Measurements from ENCODE around the gene STAMBPL1.

The STAMBPL1 gene

DNA sequence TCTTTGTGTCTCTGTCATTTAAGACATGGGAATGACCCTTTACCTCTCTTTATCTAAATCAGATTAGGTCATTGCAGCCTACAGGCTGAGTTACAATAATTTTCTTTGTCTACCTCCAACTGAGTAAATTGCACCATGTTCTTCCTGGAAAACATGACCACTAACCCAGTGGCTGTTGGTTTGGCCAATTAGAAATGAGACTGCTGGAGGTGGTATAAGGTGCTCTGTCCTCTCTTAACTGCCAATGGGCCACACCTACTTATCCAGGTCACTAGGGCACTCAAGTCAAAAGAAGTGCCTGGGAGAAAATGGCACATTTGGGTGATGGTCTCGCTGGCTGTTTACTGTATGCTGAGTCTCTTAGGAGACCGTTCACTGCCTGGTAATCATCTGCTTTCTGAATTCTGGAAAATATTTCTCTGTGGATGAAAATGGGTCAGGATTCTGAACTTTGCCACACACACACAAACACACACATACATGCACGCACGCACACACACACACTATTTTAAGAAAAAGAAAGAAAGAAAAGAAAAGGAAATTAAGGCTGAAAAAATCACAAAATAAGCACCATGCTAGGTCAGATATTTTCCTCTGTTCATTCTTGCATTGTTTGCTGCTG, 16.4 kb downstream of the STAMBPL1 start:
- DNase-seq: no peak

DNA sequence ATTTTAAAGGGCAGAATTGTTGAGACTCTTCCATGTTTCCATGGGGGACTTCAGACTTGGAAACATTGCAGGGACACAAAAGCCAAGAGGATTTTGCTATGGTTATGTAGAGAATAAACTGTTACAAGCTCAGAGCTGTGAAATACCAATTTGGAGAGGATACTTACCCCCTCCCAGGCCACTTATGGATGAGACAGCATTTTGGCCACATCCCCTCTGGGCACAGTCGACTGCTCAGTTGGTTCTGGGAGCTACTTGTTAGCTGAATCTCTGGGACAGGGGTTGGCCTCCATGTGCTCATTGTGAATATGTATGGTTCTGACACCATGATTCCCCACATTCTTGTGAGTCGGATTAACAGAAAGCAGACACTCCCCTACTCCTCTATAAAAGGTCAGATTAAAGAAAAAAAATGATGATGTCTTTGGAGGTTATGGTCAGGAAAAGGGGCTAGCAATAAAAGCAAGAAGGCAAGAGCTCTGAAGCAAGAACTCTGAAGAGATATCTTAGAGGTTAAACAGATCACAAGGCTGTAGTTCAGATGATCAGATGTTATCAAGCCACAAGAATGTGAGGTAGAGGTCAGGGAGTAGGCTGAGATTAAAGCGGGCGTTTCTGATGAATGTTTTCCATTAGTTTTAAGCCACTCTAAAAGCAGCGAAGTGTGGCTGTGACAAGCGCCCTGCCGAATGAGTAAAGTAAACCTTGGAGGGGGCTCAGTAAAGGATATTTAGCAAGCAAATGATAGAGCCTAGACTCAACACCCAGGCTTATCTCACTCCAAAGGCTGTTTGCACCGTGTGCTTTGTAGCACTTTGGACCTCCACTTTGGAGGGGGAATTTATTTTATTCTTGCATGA, 17.2 kb downstream of the STAMBPL1 start:
- DNase-seq: no peak

DNA sequence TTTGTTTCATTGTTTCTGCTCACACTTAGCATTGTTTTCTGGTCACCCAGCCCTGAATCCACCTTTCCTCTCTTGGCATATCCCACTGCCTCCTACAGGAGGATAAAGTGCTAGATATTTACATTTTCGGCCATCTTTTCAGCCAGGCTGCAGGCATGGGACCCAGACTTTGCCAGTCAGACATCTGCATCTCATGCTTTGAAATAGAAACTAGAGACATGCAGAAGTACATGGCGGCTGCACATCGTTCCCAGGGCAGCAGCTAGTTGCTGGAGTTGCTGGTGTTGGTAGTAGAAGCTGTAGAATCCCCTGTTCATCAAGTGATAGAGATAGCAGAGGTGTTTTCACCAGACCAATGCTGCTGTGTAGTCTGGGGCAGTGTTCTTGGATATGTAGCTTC, 18.7 kb downstream of the STAMBPL1 start:
- DNase-seq: no peak

DNA sequence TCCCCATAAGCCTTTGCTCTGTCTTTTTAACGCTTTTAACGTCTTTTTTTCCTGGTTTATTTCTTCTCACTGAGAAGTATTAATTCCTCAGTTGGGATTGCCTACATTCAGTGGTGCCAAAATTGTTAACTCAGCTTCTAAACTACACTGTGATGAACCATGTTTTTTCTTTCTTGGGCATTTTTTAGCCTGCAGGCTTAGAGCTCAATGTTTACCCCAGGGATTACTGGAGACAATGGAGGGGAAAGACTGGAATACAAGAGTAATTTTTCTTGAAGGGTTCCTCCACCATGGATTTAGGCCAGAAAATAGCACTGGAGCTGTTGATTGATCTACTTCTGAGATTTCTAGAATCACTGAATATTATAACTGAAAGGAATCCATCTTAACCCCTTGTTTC, 19.8 kb downstream of the STAMBPL1 start:
- no peak for DNase-seq

DNA sequence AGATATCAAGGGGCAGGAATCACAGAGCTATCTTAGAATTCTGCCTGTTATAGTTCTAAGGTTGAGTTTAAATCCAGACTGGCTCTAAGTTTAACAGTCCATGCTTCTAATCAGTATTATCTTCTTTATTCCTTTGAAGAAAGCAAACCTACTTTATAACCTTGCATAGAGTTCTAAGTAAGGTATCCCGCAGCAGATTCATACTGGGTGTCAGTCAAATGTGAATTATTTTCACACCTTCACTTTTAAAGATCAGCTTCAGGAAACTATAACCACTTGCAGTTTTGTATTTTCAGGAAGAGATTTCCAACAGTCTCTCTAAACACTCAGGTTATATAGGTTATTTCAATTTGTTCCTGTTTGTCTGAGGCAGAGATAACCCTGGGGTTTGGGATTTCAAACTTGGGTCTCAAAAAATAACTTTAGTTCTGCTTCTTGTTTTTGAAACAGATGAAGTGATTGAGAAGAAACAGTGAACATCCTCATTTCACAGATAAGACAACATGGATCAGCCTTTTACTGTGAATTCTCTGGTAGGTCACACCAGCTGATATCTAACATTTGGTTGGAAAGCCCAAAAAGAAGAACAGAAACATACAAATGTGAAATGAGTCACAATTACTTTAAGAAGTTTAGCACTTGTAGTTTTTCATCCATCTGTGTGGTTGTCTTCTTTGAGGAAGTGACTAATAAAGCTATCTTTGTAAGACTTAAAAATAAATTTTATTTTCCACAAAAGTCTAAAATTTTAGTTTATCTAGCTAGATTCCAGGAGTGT, 21.4 kb downstream of the STAMBPL1 start:
- peak; percentile 50 for DNase-seq

DNA sequence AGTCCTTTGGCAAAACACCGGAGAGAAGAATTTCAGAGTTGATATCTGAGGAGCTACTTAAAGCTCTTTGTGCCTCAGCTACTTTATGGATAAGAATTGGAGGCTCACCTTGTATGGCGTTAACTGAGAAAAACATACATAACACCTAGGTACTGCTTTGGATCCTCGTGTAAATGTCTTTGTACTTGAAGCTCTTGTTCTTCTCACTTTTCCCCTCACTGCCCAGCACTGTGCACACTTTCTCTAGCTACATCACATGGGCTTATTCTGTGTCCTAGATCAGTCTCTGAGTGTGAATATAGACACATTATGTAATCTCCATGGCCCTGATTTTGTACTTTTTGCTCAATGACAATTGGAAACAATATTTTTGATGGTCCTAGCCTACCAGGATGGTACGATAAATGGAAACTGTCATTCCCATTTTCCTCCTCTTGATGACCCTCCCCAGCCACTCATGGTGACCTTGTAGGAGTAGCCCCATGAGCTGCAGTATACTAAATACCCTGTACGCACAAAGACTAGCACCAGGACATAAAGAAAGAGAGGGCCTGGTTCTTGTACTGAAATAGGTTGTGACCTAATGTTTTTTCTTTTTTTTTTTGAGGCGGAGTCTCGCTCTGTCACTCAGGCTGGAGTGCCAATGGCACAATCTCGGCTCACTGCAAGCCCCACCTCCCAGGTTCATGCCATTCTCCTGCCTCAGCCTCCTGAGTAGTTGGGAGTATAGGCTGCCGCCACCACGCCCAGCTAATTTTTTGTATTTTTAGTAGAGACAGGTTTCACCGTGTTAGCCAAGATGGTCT, 22.1 kb downstream of the STAMBPL1 start:
- DNase-seq: no peak

DNA sequence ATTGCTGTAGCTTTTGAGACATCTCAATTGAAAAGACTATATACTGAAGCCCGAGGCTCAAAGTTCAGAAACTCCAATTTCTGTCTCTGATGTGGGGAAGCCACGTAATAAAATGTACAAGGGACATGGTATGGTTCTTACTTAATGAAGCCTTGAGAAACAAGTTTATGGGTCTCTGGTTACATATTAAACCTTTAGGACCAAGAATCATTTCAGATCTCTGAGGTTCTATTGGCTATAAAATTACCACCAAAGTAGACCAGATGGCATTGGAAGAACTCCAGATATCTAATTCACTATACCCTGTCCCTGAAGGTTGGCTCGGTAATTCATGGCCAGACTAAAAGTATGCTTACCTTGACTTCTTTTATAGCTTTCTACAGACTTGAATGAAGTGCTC, 23.7 kb downstream of the STAMBPL1 start:
- no peak for DNase-seq

DNA sequence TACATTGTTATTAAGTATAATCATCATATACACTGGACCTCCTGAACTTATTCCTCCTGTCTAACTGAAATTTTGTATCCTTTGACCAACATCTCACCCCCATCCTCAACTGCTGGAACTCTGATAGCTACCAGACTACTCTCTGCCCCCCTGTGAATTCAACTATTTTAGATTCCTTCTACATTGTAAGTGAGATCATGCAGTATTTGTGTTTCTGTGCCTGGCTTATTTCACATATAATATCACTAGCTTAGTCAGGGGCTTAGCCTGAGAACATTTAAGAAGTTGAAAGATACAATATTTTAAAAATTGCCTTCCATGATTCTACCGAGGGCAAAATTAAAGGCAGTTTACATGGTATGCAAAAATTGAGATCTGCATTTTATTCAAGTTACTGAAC, 26.9 kb downstream of the STAMBPL1 start:
- no peak for DNase-seq

DNA sequence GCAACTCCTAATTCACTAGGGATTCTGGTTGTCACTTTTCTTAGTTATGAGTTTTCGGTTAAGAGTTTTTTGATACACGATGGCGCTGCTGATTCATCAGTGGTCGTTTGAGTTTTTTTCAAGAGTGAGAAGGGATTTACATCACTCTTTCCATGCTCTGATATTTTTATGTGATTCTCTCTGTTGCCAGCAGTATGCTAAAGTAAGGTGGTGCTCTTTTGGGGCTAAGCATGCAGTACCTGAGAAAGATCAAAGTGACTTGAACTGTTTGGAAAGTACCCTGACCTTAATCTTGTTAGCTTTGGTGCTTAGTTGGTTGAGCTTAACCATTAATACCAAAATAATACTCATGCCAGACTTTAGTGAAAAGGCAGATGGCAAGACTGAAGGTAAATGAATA, 28.1 kb downstream of the STAMBPL1 start:
- no peak for DNase-seq

DNA sequence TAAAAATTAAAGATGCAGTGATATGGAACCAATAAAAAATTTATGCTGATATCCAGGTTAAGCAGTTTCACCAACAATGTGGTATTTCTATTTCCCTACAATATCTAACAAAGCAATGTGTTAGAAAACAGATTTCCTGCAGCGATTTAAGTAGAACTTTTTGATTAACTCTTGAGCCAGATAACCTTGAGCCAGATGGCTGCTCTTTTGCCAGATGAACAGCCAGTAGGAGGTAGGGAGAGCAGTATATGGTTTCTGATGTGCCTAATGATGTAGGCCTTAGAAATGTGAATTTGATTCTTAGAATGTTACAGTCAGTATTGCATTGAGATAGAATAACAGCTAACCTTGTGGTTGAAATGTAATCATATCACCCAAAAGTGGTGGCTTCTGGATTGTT, 31.1 kb downstream of the STAMBPL1 start:
- no peak for DNase-seq

DNA sequence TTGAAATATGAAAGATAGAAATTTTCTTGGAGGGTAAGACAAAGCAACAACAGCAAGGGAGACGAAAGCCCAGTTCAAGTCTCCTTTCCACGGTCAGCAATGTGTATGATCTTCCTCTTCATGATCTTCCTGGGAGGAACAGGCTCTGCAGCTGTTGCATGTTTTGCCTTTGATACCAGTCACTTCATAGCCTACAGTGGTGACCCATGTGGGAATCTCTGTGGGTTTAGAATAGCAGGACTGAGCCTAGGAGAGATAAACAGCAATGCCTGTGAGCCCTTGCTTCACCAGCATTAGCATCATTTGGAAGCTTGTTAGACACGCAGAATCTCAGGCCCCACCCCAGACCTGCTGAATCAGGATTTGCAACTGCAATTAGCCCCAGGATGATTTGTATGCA, 31.8 kb downstream of the STAMBPL1 start:
- DNase-seq: no peak

DNA sequence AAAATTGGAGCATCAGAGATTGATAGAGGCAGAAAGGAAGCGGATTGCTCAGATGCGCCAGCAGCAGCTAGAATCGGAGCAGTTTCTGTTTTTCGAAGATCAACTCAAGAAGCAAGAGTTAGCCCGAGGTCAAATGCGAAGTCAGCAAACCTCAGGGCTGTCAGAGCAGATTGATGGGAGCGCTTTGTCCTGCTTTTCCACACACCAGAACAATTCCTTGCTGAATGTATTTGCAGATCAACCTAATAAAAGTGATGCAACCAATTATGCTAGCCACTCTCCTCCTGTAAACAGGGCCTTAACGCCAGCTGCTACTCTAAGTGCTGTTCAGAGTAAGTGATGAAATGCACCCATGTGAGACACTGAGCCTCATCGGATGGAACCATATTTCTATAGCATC, 33.1 kb downstream of the STAMBPL1 start:
- DNase-seq: peak; percentile 46

DNA sequence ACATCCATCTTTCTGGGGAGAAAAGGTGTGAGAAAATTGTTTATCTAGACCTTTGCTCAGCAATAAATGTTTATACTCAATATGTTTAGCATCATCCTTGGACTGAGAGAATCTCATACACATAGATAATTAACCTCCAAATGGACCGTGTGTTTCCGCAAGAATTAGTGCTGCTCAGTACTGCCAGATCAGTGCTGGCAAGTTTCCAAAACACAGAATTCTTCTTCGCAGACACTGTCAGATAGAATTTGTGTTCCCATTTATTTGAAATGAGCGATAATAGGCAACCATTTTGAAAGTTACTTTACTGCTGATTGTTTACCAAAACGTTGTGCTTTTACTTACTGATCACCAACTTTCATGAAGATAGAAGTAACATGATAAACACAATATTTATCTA, 33.7 kb downstream of the STAMBPL1 start:
- no peak for DNase-seq

DNA sequence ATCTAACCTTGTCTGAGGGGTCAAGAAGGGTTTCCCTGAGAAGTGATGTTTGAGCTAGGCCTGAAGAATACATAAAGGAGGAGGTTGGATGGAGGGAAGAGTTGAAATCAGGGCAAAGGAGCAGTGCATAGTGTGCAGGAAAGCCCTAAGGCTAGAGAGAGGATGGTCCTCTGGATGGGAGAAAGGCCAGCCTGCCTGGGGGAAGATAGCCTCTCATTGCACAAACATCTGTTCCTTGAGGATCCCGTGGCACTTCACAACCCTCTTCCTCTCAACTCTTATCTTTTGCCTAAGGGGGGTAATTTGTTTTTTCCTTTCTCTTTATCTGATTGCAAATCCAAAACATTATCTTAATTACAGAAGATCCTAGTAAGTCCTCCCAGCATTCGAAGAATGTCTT, 35.7 kb downstream of the STAMBPL1 start:
- no peak for DNase-seq

DNA sequence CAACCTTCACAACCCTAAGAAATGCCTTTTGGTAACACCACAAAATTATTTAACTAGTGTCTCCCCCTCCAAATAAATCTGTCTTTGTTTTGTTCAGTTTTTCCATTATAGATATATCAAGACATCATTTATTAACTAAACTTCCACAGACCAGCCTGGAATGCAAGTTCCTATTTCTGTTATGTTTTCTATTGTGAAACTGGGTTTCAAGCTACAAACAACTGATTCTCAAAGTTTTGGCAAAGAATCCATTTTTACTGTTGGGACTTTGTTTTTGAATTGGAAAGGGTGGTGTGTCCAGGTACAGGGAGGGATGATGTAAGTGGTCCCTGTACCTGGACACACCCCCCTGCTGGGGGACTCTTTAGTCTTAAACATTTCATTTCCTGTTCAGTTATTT, 36.2 kb downstream of the STAMBPL1 start:
- DNase-seq: no peak

DNA sequence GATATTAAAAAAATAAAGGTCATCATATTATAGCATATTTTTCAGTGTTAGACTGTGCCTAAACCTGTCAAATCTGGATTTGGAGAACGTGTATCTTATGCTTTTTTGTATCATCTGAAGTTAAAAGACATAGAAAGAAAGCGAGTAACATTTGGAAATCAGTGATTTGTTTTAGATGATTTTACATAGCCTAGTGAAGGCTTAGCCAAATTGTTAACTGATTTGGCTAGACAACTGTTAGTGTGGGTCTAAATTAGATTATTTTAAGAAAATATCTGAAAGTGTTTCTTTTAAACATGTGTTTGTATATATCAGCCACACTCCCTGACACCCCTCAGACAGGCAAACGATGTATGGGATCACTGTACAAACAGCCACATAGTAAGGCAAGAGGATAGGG, 36.9 kb downstream of the STAMBPL1 start:
- DNase-seq: no peak

DNA sequence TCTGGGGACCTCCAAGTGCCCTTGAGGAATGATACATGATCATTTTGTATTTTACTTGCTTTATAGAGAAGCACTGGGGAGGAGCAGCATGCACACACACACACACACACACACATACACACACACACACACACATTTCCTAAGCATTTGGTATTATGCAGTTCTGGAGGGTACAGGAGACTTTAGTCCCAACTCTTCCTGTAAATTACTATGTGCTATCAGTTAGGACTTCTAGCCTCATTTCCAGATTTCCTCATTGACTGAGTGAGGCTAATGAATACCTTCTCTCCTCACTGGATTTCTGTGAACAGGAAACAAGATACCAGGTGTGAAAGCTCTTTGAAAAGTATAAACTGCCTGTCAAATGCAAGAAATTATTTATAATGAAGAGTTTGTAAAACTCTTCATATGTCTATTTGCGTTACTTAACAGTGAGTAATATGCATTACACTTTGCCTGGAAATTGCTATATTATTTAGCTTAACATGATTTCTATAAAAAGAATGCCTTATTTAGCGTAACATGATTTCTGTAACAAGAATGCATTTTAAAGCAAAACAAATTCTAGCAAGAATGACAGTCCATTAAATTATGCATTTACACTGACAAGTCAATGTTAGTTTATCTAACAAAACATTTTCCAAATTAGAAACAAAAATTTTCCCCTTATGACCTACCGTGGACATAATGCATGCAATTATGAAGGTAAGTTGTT, 38.3 kb downstream of the STAMBPL1 start:
- no peak for DNase-seq

DNA sequence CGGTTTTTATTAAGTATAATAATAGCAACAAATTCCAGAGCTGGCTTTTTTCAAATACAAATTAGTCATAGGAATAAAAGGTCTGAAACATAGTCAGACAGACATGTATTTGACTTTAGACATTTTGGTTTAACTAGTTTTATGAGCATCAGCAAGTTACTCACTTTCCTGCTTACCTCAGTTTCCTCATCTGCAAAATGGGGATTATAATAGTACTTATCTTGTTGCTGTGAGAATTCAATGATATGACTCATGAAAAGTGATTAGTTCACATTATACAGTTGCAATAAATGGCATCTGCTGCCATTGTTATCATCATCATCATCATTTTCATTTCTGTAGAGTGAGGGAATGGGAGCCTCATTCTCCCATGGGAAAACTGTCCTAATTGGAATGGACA, 39.0 kb downstream of the STAMBPL1 start:
- DNase-seq: no peak

DNA sequence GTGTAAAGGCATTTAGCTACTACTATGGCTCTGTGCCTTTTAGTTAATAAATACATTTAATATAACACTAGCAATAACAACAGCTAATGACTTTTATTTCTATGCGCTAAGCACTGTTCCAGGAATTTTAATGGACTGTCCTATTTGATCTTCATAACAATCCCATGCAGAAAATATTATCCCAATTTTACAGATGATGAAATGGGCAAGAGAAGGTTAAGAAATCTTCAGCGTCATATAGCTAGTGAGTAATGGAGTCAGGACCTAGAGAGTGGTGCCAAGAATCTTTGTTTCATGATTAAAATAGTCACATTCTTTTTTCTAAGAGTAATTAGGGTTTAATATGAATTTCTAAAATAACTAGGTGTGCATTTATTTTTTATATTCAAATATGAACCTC, 40.2 kb downstream of the STAMBPL1 start:
- DNase-seq: peak; percentile 55

DNA sequence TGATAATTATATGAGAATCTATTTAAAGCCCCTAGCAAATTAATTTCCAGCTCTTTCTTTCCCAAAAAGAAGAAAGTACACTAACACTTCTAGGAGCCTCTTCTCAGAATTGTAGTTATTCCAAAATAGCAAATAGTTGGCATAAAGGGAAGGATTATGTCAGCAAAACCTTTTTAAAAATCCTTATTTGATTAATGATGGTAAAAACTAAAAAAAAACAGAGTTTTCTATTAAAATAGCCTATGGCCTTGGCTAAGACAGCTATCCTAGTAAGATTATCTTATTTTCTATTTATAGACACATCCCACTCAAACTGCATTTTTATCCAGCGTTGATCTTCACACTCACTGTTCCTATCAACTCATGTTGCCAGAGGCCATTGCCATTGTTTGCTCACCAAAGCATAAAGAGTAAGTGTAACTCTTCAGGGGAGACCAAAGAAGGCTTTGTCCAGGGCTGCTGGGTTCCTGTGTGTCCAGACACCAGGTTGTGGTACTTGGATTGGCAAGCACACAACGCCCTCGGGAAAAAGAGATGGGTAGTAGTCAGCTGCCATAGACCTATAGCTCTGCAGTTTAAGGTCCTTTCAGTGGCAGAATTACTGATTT, 41.0 kb downstream of the STAMBPL1 start:
- no peak for DNase-seq

DNA sequence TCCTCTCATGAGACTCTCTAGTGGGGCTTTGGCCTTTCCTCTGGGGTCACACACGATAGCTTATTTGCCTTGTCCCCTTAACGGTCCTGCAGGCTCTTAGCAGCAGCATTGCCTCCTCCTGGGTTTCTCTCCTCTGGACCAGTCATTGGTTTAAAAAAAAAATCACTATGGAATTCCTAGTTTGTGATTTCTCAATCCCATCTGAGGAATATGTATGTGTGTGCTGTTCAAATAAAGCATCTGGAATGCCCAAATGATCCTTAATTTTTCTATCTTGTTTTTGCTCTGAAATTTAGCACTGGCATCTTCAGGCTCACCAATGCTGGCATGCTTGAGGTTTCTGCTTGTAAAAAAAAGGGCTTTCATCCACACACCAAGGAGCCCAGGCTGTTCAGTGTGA, 42.0 kb downstream of the STAMBPL1 start:
- DNase-seq: no peak

DNA sequence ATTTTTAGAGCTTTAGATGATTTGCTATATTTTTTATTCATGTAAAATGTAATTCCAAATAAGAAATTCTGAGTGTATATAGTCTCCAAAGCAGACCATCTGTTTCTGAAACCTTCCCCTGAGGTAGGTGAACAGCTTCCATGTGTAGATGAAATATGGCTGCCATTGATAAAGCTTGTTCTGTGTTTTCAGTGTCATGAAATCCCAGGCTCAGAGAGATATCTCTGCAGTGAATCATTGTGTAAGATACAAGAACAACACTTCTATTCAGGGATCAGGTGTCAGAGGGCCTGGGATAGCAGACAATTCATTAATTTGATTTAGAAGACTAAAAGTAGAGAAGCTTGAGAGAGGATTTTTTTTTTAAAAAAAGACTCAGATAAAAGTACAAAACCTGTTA, 43.5 kb downstream of the STAMBPL1 start:
- DNase-seq: peak; percentile 38
